Measurements from ENCODE around the gene SEM1.
"Not testable (repeated sequence)": the region's sequence is repeated elsewhere in the genome, so short reads cannot be mapped to it uniquely, and the experiment has no call there.

The SEM1 gene

DNA sequence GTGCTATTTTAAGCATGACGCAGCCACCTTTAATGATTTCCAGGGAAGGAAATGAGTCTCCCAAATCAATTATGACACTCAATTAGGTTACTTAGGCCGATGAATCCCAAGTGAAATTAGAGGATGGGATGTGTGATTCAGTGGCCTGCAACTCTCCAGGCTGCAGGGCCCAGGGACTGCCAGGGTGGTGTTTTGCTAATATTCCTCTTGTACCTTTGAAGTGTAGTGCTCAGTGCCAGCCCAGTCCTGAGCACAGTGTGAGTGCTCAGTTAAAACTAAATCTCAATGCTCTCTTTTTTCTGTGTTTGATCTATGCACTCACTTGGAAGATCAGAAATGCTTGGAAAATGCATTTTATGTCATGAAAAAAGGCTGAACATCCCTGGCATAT lies 51.6 kb downstream of the SEM1 start:
- no peak for DNase-seq

DNA sequence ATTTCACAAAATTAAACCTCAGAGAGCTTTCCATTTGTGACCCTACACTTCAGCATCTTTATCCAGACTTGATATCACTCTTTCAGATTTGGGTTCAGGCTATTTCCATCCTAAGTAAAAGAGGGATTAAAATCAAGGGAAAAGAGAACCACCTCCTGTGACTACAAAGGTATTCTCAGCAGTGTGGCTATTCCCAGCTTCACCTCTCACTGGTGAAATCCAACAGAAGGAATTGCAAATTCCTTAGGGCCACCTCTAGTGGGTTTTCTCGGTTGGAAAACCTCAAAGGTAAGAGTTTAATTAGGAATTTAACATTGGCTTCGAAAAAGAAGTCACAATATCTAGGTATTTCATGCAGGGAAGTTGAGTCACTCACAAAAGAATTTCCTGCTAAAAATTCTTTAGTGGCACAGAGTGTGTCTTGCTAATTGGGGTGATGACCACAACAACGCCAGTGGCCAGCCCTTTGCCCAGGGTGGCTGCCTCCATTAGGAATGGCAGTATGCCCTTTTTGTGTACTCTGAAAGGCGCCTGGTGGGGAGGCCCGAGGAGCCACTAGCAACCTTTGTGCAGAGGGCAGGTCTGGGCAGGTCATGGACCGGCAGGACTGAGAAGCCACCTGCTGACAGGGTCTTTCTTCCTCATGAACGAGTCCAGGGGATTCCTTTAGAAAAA lies 52.2 kb downstream of the SEM1 start:
- no peak for DNase-seq

DNA sequence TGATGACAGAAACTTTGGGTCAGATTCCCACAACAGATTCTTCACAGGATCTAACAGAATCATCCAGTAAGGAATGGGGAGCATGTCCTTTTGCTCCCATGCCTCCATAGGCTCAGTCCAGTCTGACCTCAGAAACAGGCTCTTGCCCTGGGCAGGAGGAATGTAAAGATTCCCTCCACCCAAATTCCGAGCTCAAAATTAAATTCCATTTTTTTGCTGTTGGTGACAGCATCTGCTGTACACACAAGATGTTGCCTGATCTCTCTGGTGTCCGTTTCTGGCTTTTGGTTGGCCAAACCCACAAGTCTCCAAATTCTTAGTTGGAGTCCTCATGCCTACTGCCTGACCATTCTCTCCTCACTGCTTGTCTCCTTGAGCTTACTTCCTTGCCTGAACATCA lies 53.7 kb downstream of the SEM1 start:
- DNase-seq: no peak

DNA sequence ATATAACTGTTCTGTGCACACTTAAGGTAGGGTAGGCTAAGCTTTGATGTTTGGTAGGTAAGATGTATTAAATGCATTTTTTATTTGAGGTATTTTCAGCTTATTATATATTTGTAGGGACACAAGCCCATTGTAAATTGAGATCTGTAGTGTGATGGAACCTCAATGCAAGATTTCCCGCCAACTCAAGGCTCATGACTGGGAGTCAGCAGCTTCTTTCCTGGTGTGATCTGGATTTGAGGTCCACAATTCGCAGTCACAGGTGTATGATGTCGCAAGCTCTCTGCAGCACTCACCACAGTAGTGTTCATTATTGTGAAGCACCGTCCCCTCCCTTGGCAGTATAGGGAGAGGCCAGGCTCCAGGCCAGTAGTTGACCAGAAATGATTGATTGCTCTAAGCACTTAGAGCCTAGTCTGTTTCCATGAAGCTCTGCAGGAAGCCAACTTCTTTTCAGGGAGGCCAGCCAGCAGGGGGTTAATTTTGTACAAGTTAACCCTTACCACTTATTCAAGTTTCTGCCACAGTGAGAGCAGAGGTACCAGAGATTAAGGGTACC lies 54.9 kb downstream of the SEM1 start:
- DNase-seq: no peak

DNA sequence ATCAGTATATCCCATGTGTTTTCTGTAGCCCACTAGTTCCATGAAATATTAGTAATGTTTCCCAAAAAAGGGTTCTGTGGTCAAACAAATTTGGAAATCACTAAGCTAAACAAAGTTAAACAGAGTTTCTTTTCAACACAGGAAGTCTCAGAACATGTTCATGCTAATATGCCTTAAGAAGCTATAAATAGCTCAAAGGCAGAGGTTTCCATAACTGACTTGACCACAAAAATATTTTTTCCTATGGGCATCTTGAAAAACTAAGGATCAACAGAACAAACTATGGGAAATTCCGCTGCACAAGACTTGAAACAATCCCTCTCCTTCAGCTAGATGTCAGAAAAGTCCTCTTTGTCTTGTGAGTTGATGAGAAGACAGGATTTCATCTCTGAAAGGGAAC lies 59.7 kb downstream of the SEM1 start:
- DNase-seq: no peak

DNA sequence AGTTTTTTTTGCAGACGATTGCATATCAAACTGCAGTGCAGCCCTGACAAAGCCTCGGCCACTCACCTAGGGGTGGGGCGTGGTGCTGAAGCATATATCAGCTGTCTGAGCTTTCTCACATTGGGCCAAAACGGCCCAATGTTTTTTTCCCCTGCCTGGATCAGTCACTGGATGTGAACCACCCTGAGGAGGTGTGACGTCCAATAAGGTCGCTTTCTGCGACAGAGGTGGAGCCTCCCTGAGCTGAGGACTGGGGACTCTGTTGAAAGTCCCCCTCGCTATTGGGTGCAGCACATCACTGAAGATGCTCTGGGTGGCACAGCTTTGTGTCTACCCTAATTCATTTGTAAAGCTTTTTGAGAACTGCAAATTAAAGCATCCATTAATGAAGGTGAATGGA lies 60.9 kb downstream of the SEM1 start:
- no peak for DNase-seq

DNA sequence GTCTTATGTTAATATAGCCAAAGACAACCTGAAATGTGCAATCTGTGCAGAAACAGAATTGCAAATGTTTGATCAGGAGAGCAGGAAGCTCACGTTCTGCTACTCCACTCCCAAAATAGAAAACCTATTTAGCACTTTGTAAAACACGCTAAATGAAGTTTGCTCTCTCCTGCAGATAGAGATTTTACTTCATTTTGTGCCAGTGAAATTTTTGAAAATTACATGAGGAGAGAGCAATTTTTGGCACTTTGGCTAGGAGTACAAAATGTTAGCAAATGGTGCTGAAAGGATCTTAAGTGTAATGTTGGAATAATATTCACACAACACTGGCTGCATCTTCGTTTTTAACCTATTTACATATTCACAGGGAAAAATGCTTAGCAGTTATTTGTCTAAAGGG lies 61.9 kb downstream of the SEM1 start:
- no peak for DNase-seq

DNA sequence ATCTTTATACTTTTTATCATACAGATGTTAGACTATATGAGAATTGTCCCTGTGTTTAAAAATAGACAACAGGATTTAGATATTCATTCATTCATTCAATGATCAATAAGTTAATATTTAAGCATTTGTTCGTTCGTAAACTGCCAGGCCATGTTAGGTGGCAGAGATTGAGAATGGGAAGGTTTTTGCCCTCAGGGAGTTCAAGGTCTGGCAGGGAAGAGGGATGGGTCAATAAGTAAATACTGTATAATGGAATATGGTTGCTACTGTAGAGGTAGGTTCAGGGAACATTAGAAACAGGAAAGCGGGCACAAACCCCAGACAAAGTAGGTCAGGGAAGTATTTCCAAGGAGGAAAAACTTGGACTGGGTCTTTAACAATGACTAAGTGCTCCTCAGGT lies 64.6 kb downstream of the SEM1 start:
- DNase-seq: no peak

DNA sequence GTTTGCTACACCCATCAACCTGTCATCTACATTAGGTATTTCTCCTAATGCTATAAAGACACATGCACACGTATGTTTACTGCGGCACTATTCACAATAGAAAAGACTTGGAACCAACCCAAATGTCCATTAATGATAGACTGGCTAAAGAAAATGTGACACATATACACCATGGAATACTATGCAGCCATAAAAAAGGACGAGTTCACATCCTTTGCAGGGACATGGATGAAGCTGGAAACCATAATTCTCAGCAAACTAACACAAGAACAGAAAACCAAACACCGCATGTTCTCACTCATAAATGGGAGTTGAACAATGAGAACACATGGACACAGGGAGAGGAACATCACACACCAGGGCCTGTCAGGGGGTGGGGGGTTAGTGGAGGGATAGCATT lies 66.2 kb downstream of the SEM1 start:
- not testable (repeated sequence) for DNase-seq

DNA sequence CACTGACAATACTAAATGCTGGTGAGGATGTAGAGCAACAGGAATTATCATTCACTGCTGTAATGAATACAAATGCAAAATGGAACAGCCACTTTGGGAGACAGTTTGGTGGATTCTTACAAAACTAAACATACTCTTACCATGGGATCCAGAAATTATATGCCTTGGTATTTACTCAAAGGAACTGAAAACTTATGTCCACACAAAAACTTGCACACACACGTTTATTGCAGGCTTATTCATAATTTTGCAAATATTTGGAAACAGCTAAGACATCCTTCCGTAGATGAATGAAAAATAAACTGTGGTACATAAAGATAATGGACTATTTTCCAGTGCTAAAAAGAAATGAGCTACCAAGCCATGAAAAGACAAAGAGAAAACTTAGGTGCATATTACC lies 69.6 kb downstream of the SEM1 start:
- DNase-seq: no peak
